A673 (cell line): ENCODE measurements around the gene THRB.
"Not testable (repeated sequence)": the region's sequence is repeated elsewhere in the genome, so short reads cannot be mapped to it uniquely, and the experiment has no call there.

Source experiments
- CTCF ChIP-seq: fragments of 300-800, 200-600 bp; sonication (generic); conservative IDR thresholded peaks from 2 replicates; pipeline ENCODE4 v1.5.1; 2017; ENCODE audit warnings: low read depth, mild to moderate bottlenecking, antibody characterized with exemption, low read length, moderate library complexity, mixed read lengths
- EZH2 ChIP-seq: fragments of 200-600 bp; sonication (generic); IDR thresholded peaks from 2 replicates; pipeline ENCODE4 v1.6.1; 2017; ENCODE audit warnings: borderline replicate concordance, low read depth, mild to moderate bottlenecking, mixed read lengths, antibody characterized with exemption, low read length; ENCODE audit not compliant: poor library complexity, severe bottlenecking

GRCh38 chr3:24420829-24421228 is 73.8 kb downstream of the THRB start:
- TF ChIP-seq CTCF, EZH2: not testable (repeated sequence)
